ENCODE data around the gene DLGAP5. TPM values are rescaled to one million over a fixed set of nuclear protein-coding genes. Genes with fewer than 3 reads are reported as not detected.

Gene DLGAP5
- total and polyA plus RNA-seq, 2 of the 13 experiments (the other 11 are each of a cell fraction or from before 2014, with no cell fraction given): 7.7 to 55.8 TPM

DNA sequence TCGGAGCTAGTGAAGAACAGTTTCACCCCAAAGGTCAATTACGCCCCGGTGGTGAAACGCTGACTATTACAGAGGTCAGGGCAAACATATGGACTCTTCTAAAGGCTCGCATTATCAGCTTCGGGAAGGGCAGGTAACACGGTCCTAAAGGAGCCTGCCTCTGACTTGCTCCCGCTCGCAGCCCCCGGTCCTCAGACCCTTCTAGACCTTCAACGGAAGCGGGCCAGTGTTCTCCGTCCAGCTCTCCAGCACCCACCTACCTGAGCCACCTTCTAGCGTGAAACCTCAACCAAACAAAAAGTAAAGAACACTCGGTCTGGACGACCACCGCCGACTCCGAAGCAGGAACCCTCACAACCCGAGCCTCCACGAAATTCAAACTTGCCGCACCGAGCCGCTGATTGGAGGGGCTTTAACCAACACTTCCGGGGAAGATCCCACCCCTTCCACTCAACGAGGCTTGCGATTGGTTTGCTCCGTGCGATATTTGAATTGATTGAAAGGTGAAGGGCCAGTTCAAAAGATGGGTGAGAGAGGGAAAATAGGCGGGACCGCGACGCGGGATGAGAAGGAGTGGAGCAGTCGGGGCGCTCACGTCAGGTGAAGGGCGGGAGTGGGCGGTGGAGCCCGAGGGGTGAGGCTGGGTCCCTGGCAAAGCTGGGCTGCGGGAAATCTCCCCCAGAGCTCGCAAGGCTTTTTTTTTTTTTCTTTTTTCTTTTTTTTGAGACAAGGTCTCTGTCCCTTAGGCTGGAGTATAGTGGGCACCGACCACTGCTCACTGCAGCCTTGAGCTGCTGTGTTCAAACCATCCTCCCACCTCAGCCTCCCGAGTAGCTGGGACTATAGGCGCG lies at the start of gene DLGAP5 (continued):
- no peak for TF ChIP-seq ZBTB1 (CRISPR knock-in tag; IDR thresholded peaks at IDR 0.05; ENCODE audit: borderline replicate concordance)
- peak; percentile 95 for TF ChIP-seq SNAPC2 (CRISPR knock-in tag; IDR thresholded peaks at IDR 0.05)
- TF ChIP-seq, protein P1, sequence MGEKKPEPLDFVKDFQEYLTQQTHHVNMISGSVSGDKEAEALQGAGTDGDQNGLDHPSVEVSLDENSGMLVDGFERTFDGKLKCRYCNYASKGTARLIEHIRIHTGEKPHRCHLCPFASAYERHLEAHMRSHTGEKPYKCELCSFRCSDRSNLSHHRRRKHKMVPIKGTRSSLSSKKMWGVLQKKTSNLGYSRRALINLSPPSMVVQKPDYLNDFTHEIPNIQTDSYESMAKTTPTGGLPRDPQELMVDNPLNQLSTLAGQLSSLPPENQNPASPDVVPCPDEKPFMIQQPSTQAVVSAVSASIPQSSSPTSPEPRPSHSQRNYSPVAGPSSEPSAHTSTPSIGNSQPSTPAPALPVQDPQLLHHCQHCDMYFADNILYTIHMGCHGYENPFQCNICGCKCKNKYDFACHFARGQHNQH (CRISPR knock-in tag; IDR thresholded peaks at IDR 0.05): 0 out of 2 replicates have a peak, but pooled peaks have one; percentile 19
- TF ChIP-seq ZNF256 (CRISPR knock-in tag; conservative IDR thresholded peaks at IDR 0.05): 0 out of 2 replicates have a peak, but pooled peaks have one; percentile 53
- peak; percentile 55; the same call in 1 of the 2 replicates for TF ChIP-seq KDM2A (CRISPR knock-in tag; IDR thresholded peaks at IDR 0.05; ENCODE audit: borderline replicate concordance, low read depth)
- TF ChIP-seq DR1 (CRISPR knock-in tag; IDR thresholded peaks at IDR 0.05): 0 out of 2 replicates have a peak, but pooled peaks have one; percentile 34
- peak; percentile 65 for TF ChIP-seq ZBTB34 (CRISPR knock-in tag; IDR thresholded peaks at IDR 0.05)
- no peak for TF ChIP-seq ZNF430 (CRISPR knock-in tag; IDR thresholded peaks at IDR 0.05)
- no peak for TF ChIP-seq ZFP41 (CRISPR knock-in tag; IDR thresholded peaks at IDR 0.05; ENCODE audit: borderline replicate concordance)
- TF ChIP-seq HDAC1 (CRISPR knock-in tag; IDR thresholded peaks at IDR 0.05): peak; percentile 99
- no peak; the same call in 1 of the 2 replicates for TF ChIP-seq JDP2 (CRISPR knock-in tag; IDR thresholded peaks at IDR 0.05; ENCODE audit: borderline replicate concordance)
- TF ChIP-seq ZNF749 (CRISPR knock-in tag; IDR thresholded peaks at IDR 0.05; ENCODE audit: borderline replicate concordance): peak; percentile 90; the same call in 1 of the 2 replicates
- TF ChIP-seq ATF7-NPFF (CRISPR knock-in tag; IDR thresholded peaks at IDR 0.05; ENCODE audit: low read depth): peak; percentile 54; the same call in 1 of the 2 replicates
- no peak for TF ChIP-seq GTF3A (CRISPR knock-in tag; conservative IDR thresholded peaks at IDR 0.05)
- TF ChIP-seq ZNF703 (CRISPR knock-in tag; IDR thresholded peaks at IDR 0.05; ENCODE audit: borderline replicate concordance): no peak
- no peak for TF ChIP-seq RELA (CRISPR knock-in tag; IDR thresholded peaks at IDR 0.05)
- peak; percentile 50; the same call in 1 of the 2 replicates for TF ChIP-seq PHF21A (CRISPR knock-in tag; IDR thresholded peaks at IDR 0.05)
- TF ChIP-seq ARNT2 (CRISPR knock-in tag; IDR thresholded peaks at IDR 0.05; ENCODE audit: low read depth): peak; percentile 93
- TF ChIP-seq EHMT2 (IDR thresholded peaks at IDR 0.05; ENCODE audit: borderline replicate concordance, low read depth, low read length): peak; percentile 68; the same call in 1 of the 2 replicates
- TF ChIP-seq, protein P2, sequence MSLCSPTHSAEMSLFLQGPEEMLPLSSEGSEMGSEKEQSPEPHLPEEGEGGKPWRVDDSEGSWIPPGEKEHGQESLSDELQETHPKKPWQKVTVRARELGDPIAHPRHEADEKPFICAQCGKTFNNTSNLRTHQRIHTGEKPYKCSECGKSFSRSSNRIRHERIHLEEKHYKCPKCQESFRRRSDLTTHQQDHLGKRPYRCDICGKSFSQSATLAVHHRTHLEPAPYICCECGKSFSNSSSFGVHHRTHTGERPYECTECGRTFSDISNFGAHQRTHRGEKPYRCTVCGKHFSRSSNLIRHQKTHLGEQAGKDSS (CRISPR knock-in tag; IDR thresholded peaks at IDR 0.05; ENCODE audit: borderline replicate concordance, low read depth): no peak; the same call in 1 of the 2 replicates
- no peak for TF ChIP-seq NFE2L2 (IDR thresholded peaks at IDR 0.05; ENCODE audit: low read length)
- 0 out of 2 replicates have a peak, but pooled peaks have one; percentile 20 for TF ChIP-seq SALL2 (CRISPR knock-in tag; IDR thresholded peaks at IDR 0.05)
- TF ChIP-seq ZSCAN12 (CRISPR knock-in tag; IDR thresholded peaks at IDR 0.05): no peak
- TF ChIP-seq, protein P3, sequence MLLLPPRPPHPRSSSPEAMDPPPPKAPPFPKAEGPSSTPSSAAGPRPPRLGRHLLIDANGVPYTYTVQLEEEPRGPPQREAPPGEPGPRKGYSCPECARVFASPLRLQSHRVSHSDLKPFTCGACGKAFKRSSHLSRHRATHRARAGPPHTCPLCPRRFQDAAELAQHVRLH (CRISPR knock-in tag; IDR thresholded peaks at IDR 0.05; ENCODE audit: borderline replicate concordance, low read depth): 0 out of 2 replicates have a peak, but pooled peaks have one; percentile 49
- no peak for TF ChIP-seq ZC3H4 (CRISPR knock-in tag; IDR thresholded peaks at IDR 0.05; ENCODE audit: borderline replicate concordance)
